CD4-positive, alpha-beta T cell treated with Interleukin-12 subunit alpha and Interleukin-12 subunit beta, for 1 hour (primary cell): ENCODE measurements around the gene GNG8.

Source experiments
- DNase-seq: peaks from one replicate; pipeline ENCODE4 v3.0.0-alpha.2; 2020

GNG8 gene

GRCh38 chr19:46616631-46617322, 19.2 kb downstream of the GNG8 start:
- no peak for DNase-seq

DNA sequence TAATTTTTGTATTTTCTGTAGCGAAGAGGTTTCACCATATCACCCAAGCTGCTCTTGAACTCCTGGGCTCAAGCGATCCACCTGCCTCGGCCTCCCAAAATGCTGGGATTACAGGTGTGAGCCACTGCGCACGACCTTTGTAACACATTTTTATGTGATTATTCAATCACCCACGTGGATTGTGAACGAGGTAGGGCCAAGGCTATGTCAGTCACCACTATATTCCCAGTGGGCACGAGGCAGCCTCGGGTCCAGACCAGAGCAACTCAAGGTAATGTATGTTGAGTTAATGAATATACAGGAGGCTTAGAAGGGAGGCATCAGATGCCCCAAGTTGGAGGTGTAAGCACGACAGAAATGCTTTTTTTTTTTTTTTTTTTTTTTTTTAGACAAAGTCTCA, 20.0 kb downstream of the GNG8 start:
- no peak for DNase-seq

GRCh38 chr19:46614114-46614722, 21.8 kb downstream of the GNG8 start:
- DNase-seq: peak; percentile 81

DNA sequence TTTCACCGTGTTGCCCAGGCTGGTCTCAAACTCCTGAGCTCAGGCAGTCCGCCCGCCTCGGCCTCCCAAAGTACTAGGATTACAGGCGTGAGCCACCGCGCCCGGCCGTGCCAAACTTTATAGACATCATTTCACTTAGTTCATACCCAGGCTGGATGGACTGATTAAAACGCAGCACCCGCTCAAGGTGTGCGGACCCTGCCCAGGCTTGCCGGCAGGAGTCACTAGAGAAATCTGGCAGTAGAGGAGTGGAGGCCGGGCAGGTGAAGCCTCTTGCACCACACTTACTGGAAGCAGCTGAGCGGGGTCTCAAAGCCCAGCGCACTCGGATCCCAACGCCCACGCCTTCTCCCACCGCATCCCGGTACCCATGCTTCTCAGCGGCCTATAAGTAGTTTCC, 22.5 kb downstream of the GNG8 start:
- no peak for DNase-seq

GRCh38 chr19:46611776-46612175, 24.2 kb downstream of the GNG8 start:
- no peak for DNase-seq

DNA sequence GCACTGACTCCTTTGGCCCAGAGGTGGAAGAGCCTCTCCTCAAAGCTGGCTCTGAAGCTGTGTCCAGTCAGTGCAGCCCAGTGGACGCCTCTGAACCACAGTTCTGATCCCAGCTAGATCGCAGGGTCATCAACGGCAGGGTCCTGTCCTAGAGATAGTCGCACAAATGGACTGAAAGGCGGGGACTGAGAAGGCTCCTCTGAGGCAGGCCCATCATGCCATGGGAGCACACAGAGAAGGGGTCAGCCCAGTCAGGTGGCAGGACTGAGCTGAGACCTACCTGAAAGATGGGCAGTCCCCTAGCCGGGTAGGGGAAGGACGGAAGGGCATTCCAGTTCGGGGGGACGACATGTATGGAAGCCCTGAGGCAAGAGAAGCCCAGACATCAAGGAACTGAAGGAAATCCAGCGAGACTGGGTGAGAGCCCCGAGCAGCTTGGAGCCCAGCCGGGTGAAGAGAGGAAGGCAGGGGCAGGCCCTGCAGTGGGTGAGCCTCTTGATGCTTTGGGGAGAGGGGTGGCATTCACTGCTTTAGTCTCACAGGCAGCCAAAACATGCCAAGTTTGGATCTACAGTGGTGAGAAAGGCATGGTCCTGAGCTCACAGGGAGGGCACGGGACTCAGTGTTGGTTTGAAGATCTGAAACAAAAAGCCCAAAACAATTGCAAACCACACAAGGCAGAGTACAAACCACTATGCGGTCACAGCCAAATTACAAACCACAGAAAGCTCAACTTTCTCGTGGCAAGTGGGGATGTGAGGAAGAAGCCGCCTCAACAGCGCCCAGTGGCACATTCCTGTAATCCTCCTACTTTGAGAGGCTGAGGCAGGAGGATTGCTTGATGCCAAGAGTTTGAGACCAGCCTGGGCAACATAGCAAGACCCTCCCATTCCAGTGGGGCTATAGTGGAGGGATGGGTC, 24.9 kb downstream of the GNG8 start:
- peak; percentile 60 for DNase-seq

DNA sequence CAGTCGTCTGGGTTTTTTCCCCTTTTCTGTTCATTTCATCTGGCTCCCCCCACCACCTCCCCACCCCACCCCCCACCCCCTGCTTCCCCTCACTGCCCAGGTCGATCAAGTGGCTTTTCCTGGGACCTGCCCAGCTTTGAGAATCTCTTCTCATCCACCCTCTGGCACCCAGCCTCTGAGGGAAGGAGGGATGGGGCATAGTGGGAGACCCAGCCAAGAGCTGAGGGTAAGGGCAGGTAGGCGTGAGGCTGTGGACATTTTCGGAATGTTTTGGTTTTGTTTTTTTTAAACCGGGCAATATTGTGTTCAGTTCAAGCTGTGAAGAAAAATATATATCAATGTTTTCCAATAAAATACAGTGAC, 25.6 kb downstream of the GNG8 start:
- no peak for DNase-seq

DNA sequence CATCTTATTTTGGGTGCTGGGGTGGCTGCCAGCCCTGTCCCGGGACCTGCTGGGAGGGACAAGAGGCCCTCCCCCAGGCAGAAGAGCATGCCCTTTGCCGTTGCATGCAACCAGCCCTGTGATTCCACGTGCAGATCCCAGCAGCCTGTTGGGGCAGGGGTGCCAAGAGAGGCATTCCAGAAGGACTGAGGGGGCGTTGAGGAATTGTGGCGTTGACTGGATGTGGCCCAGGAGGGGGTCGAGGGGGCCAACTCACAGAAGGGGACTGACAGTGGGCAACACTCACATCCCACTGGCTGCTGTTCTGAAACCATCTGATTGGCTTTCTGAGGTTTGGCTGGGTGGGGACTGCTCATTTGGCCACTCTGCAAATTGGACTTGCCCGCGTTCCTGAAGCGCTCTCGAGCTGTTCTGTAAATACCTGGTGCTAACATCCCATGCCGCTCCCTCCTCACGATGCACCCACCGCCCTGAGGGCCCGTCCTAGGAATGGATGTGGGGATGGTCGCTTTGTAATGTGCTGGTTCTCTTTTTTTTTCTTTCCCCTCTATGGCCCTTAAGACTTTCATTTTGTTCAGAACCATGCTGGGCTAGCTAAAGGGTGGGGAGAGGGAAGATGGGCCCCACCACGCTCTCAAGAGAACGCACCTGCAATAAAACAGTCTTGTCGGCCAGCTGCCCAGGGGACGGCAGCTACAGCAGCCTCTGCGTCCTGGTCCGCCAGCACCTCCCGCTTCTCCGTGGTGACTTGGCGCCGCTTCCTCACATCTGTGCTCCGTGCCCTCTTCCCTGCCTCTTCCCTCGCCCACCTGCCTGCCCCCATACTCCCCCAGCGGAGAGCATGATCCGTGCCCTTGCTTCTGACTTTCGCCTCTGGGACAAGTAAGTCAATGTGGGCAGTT, 26.2 kb downstream of the GNG8 start:
- DNase-seq: no peak

GRCh38 chr19:46608581-46609345, 27.2 kb downstream of the GNG8 start:
- no peak for DNase-seq

DNA sequence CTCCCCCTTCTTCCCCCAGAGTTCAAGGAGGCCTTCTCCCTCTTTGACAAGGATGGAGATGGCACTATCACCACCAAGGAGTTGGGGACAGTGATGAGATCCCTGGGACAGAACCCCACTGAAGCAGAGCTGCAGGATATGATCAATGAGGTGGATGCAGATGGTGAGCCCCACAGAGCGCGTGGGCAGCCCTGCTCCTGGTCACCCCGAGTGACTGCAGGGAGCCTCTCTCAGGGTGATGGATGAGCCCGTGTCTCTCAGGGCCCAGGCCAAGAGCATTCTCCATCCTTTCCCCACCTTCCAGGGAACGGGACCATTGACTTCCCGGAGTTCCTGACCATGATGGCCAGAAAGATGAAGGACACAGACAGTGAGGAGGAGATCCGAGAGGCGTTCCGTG, 27.8 kb downstream of the GNG8 start:
- DNase-seq: no peak

- no peak for DNase-seq
These were observed 28.6 kb downstream of the GNG8 start for GRCh38 chr19:46607448-46607841.

DNA sequence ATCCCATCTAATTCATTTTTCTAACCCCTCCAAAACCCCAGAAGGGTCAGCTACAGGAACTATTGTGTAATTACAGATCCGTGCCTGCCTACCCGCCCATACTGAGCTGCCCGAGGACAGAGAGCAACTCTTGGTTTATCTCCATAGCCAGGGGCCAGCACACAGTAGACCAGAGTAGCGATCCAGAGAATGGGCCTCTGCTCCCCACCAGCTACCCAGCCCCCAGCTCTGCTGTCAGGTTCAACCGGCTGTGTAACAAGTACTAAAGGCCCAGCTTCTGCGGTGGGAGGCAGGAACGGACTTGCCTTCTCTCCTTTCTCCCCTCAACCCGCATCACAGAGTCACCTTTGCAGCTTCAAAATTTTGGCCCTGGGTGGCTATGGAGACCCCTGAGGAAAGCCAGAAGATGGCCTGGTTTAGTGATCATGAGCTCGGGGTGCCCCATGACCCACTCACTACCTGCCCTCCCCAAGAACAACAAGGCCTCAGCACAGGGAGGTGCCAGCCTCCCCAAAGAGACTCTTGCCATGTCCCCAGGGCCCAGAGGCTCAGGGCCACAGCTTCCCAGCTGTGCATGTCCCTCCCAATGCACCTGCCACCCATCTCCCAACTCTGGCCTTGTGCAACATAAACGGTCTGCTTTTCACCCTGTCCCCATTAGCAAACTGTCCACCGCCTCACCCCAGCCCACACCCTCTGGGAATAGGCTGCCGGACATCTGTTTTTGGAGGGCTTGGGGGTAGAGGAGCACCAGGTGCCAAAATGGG, 29.1 kb downstream of the GNG8 start:
- DNase-seq: no peak

DNA sequence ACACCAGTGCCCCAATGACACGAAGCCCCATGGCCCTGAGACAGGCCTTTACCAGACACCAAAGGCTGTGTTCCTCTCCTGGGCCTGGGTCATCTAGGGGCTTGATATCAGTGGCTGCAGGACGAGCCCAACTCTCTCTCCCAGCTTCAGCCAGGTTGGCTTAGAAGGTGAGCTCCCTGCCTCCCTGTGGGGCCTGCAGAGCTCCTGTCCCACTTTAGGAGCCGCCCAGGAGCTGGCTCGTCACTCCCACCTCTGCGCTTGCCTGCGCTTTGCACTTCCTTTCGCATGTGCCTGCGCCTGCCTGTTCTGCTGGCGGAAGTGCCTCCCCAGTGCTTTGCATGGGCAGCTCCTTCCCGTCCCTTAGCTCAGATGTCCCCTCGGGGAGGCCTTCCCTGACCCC, 30.0 kb downstream of the GNG8 start:
- no peak for DNase-seq

DNA sequence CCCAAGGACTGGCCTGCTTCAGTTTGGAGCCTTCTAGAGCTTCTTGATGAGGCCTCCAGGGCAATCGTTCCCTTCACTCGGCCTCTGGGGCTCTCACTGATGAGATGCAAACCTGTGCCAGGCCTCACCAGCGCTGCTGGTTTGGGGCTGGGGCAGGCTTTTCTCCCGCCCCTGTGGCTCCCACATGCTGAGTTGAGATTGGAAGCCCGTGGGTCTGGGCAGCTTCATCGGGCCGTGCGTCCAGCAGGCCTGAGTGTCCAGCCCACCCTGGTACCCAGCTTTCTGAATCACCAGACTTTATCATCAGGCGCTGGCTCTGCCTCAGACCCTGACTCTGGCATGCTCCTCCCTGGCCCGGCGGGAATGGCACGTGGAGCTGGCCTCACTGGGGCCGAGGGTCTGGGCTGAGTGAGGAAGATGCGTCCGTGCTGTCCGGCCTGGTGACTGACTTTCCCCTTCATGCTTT, 30.6 kb downstream of the GNG8 start:
- no peak for DNase-seq

DNA sequence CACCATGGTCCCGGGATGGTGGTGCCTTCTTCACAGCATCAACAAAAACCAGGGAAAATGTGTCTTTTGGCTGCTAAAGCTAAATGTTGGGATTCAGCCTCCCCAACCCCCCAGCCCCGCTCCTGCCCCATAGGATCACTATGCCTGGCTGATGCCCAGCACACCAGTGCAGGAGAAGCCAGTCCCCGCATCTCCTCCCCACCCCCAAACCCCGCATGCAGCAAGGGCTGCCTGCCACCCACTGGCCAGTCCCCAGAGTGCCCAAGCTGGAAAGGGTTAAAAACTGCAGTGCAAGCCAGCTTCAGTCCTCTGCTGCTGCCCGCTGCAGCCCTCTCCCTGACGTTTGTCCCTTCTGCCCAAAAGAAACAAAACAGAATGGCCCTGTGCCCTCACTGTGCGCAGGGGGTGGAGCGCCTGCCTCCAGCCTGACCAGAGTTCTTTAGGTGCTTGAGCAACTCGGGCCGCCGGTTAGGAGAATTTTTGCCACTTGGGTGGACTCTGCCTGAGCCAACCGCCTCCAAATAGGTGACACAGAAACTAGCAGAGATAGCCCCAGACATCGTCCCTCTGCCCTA, 31.1 kb downstream of the GNG8 start:
- no peak for DNase-seq

DNA sequence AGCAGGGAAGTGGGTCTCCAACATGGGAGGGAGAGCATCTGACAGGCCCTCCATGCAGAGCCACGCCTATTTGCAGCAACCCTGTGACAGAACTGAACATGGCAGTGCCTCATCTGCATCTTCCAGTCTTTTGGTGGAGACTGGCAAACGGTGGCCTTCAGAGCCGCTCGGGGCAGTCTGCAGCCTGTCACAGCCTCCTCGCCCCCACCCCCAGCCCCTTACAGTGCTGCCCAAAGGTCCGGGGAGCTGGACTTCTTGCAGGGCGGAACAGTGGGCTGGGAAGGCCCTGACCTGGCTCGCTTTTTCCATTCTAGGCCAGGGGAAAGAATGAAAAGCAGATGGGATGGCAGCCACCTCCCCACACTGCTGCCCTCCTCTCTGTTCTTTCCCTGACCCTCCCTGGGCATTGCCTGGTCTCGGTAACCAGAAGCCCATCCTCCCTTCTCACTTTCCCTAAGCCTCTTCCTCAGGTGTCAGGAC, 32.2 kb downstream of the GNG8 start:
- DNase-seq: no peak

GRCh38 chr19:46603195-46603637, 32.8 kb downstream of the GNG8 start:
- DNase-seq: peak; percentile 17

DNA sequence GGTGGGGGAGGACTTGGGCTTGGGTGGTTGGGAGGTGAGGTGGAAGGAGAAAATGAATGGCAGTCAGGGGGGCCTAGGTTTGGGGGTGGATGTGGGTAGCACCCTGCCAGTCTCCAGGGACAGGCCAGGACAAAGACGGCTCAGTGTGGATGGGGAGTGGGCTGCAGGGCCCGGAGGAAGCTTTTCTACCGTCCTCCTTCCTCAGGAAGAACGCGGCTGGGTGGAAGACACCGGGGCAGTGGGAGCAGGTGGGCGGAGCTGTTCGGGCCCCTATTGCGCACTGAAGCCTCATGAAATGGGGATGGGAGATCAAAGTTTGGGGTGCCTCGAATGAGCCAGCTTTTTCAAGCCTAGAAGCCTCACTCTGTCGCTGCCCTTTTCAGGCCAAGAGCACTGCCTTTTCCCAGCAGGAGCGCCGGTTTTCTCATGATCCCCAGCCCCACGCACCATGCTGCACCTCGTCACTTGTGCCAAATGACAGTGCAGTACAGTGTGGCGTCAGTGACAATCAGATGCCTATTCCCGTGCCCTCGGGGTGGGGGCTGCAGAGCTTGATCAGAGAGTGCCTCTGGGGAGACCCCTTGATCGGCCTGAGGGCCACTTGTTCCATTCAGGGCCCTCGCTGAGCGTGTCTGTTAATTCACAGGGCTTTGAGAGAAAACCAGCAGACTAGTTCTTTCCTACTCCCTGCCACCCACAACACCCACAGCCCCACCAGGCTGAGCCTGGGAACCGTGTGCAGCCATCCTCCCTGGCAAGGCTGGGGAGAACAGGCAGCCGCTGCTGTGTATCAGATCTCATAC, 33.4 kb downstream of the GNG8 start:
- peak; percentile 20 for DNase-seq
